ENCODE data around the gene ELF4.

- TF ChIP-seq CTCF (IDR thresholded peaks at IDR 0.05) (no peak), POLR2A (IDR thresholded peaks at IDR 0.05) (no peak), EP300 (IDR thresholded peaks at IDR 0.05) (no peak)
These were observed 10.1 kb downstream of the ELF4 start for GRCh38 chrX:130100180-130100579.

All from ovary (tissue), 3 donors.